ENCODE data around the gene SPATA3.

SPATA3 gene

GRCh38 chr2:231037731-231038482 is 42.0 kb downstream of the SPATA3 start:
- H3K79me2 ChIP-seq (ENCODE audit: insufficient read depth, low read length) = no peaks in the 10 kb centered on the region
- H3K27ac ChIP-seq (ENCODE audit: low read depth, low read length) = no peak overlapping the region
- no peak overlapping the region for H3K4me3 ChIP-seq (ENCODE audit: insufficient read depth, low read length, poor library complexity, severe bottlenecking)
- H3K4me2 ChIP-seq (ENCODE audit: low read depth, low read length, poor library complexity, severe bottlenecking) = no peak overlapping the region
- H2AFZ ChIP-seq (ENCODE audit: low read depth, low read length, severe bottlenecking) = no peak overlapping the region
- no peaks in the 10 kb centered on the region for H3K9me3 ChIP-seq (ENCODE audit: insufficient read depth, low read length)
- TF ChIP-seq EZH2phosphoT487 (conservative IDR thresholded peaks at IDR 0.05; ENCODE audit: low read length) (no peak), CTCF (IDR thresholded peaks at IDR 0.05; ENCODE audit: insufficient read depth, low read length, poor library complexity, severe bottlenecking) (no peak)
- H3K36me3 ChIP-seq (ENCODE audit: low read length) = no peaks in the 10 kb centered on the region
- H3F3A ChIP-seq (ENCODE audit: insufficient read depth) = no peaks in the 10 kb centered on the region
- no peak overlapping the region for H3K9ac ChIP-seq (ENCODE audit: low read length)
- H3K27me3 ChIP-seq (ENCODE audit: low read length) = no peaks in the 10 kb centered on the region
- no peaks in the 10 kb centered on the region for H4K20me1 ChIP-seq (ENCODE audit: low read depth, low read length)
- H3K9me2 ChIP-seq (replicated peaks; ENCODE audit: insufficient read depth, low read length) = no peaks in the 10 kb centered on the region

GRCh38 chr2:231038483-231039293 is 42.8 kb downstream of the SPATA3 start:
- H3K9ac ChIP-seq (ENCODE audit: low read length) = no peak overlapping the region
- H3K4me3 ChIP-seq (ENCODE audit: insufficient read depth, low read length, poor library complexity, severe bottlenecking) = no peak overlapping the region

GRCh38 chr2:231039294-231039664 is 43.4 kb downstream of the SPATA3 start:
- Histone ChIP-seq H3K27ac (ENCODE audit: low read depth, low read length) (no peak overlapping the region), H3K4me2 (ENCODE audit: low read depth, low read length, poor library complexity, severe bottlenecking) (no peak overlapping the region), H3K36me3 (ENCODE audit: low read length) (no peaks in the 10 kb centered on the region), H3K9ac (ENCODE audit: low read length) (no peak overlapping the region), H2AFZ (ENCODE audit: low read depth, low read length, severe bottlenecking) (no peak overlapping the region), H3K9me2 (replicated peaks; ENCODE audit: insufficient read depth, low read length) (no peaks in the 10 kb centered on the region), H3K27me3 (ENCODE audit: low read length) (no peaks in the 10 kb centered on the region), H3K9me3 (ENCODE audit: insufficient read depth, low read length) (no peaks in the 10 kb centered on the region), H3K4me3 (ENCODE audit: insufficient read depth, low read length, poor library complexity, severe bottlenecking) (no peak overlapping the region), H3K79me2 (ENCODE audit: insufficient read depth, low read length) (no peaks in the 10 kb centered on the region), H3F3A (ENCODE audit: insufficient read depth) (no peaks in the 10 kb centered on the region), H4K20me1 (ENCODE audit: low read depth, low read length) (no peaks in the 10 kb centered on the region)
- no peak for TF ChIP-seq EZH2phosphoT487 (conservative IDR thresholded peaks at IDR 0.05; ENCODE audit: low read length)
- no peak for TF ChIP-seq CTCF (IDR thresholded peaks at IDR 0.05; ENCODE audit: insufficient read depth, low read length, poor library complexity, severe bottlenecking)

More at GRCh38 chr2:231038483-231039293, 42.8 kb downstream of the SPATA3 start:
- Histone ChIP-seq H4K20me1 (ENCODE audit: low read depth, low read length) (no peaks in the 10 kb centered on the region), H3K79me2 (ENCODE audit: insufficient read depth, low read length) (no peaks in the 10 kb centered on the region), H3K4me2 (ENCODE audit: low read depth, low read length, poor library complexity, severe bottlenecking) (no peak overlapping the region), H3K27me3 (ENCODE audit: low read length) (no peaks in the 10 kb centered on the region), H3K9me2 (replicated peaks; ENCODE audit: insufficient read depth, low read length) (no peaks in the 10 kb centered on the region), H3K27ac (ENCODE audit: low read depth, low read length) (no peak overlapping the region), H3K36me3 (ENCODE audit: low read length) (no peaks in the 10 kb centered on the region), H3K9me3 (ENCODE audit: insufficient read depth, low read length) (no peaks in the 10 kb centered on the region), H3F3A (ENCODE audit: insufficient read depth) (no peaks in the 10 kb centered on the region), H2AFZ (ENCODE audit: low read depth, low read length, severe bottlenecking) (no peak overlapping the region)
- no peak for TF ChIP-seq CTCF (IDR thresholded peaks at IDR 0.05; ENCODE audit: insufficient read depth, low read length, poor library complexity, severe bottlenecking)
- no peak for TF ChIP-seq EZH2phosphoT487 (conservative IDR thresholded peaks at IDR 0.05; ENCODE audit: low read length)

Data from SU-DHL-6 (cell line).